K562 (cell line): ENCODE results near the gene THAP12. TPM values are rescaled to one million over a fixed set of nuclear protein-coding genes. Genes with fewer than 3 reads are reported as not detected.

Experiments used
- ADNP ChIP-seq: fragments of 200-800 bp; sonication (Bioruptor generic); IDR thresholded peaks from 2 replicates; pipeline ENCODE4 v1.6.1; 2016; ENCODE audit warnings: missing genetic modification characterization, missing compliant biosample characterization
- BRF1 ChIP-seq: IDR thresholded peaks from 3 replicates; pipeline ENCODE4 v1.6.1; 2011; ENCODE audit warnings: borderline replicate concordance, mild to moderate bottlenecking; ENCODE audit not compliant: insufficient read length; ENCODE audit errors: extremely low read depth
- C11orf30 ChIP-seq: fragments of 450-650 bp; IDR thresholded peaks from 2 replicates; pipeline ENCODE4 v1.6.1; 2016; ENCODE audit warnings: low read depth, mild to moderate bottlenecking
- CCAR2 ChIP-seq: fragments of 200-400 bp; formaldehyde crosslinking; IDR thresholded peaks from 2 replicates; pipeline ENCODE4 v1.6.1; 2017; ENCODE audit warnings: mild to moderate bottlenecking, low read depth, low read length
- ETV1 ChIP-seq: fragments of 450-650 bp; conservative IDR thresholded peaks from 2 replicates; pipeline ENCODE4 v1.6.1; 2016; ENCODE audit warnings: missing genetic modification characterization, control low read depth, low read depth, missing compliant biosample characterization
- FIP1L1 ChIP-seq: fragments of 200-400 bp; formaldehyde crosslinking; IDR thresholded peaks from 2 replicates; pipeline ENCODE4 v1.6.1; 2018; ENCODE audit warnings: mild to moderate bottlenecking, low read depth, low read length; ENCODE audit not compliant: poor library complexity, severe bottlenecking
- HEY1 ChIP-seq: fragments of 250-450 bp; sonication (Bioruptor Pico); IDR thresholded peaks from 2 replicates; pipeline ENCODE4 v1.5.0; 2020; ENCODE audit warnings: mild to moderate bottlenecking, moderate library complexity, borderline replicate concordance
- PURB ChIP-seq: sonication (generic); formaldehyde crosslinking; IDR thresholded peaks from 2 replicates; pipeline ENCODE4 v1.9.0; 2021; ENCODE audit warnings: low read depth, mild to moderate bottlenecking, missing genetic modification reagents
- PYGO2 ChIP-seq: fragments of 450-650 bp; IDR thresholded peaks from 2 replicates; pipeline ENCODE4 v1.6.1; 2016; ENCODE audit warnings: mild to moderate bottlenecking, missing genetic modification characterization, moderate library complexity, missing compliant biosample characterization
- RBM34 ChIP-seq: fragments of 200-400 bp; formaldehyde crosslinking; IDR thresholded peaks from 2 replicates; pipeline ENCODE4 v1.6.1; 2018; ENCODE audit warnings: low read length, borderline replicate concordance; ENCODE audit not compliant: insufficient read depth
- SAP30 ChIP-seq: fragments of 200-600 bp; sonication (generic); IDR thresholded peaks from 2 replicates; pipeline ENCODE4 v1.6.1; 2012; ENCODE audit warnings: borderline replicate concordance, low read depth, mild to moderate bottlenecking, moderate library complexity, low read length, control low read depth, inconsistent platforms; ENCODE audit not compliant: insufficient read depth, poor library complexity, severe bottlenecking
- SMARCA4 ChIP-seq: fragments of 450-650 bp; IDR thresholded peaks from 2 replicates; pipeline ENCODE4 v1.6.1; 2016
- TAF1 ChIP-seq: IDR thresholded peaks from 2 replicates; pipeline ENCODE4 v1.6.1; 2011; ENCODE audit warnings: mild to moderate bottlenecking, low read length, moderate library complexity; ENCODE audit not compliant: insufficient read depth, control insufficient read depth, severe bottlenecking; ENCODE audit errors: extremely low read depth
- TAF15 ChIP-seq: fragments of 200-400 bp; formaldehyde crosslinking; IDR thresholded peaks from 2 replicates; pipeline ENCODE4 v1.6.1; 2017; ENCODE audit warnings: mild to moderate bottlenecking, low read depth, low read length, moderate library complexity
- ZBTB1 ChIP-seq: sonication (generic); formaldehyde crosslinking; IDR thresholded peaks from 2 replicates; pipeline ENCODE4 v1.8.1; 2023; ENCODE audit warnings: missing genetic modification reagents, low read depth, mild to moderate bottlenecking, borderline replicate concordance
- polyA plus RNA-seq, 8 experiments: library from polyadenylated mRNA; depleted of rRNA in 4 of 8; stranded (reverse) in 5 of 8; unstranded in 3 of 8; fragments of >200 nt; fragmentation: Nextera tagmentation in 2 of 8; fragmentation: Illumina TruSeq in 1 of 8; extraction: Ambion mirVana in 2 of 8; extraction: Trizol in 1 of 8; gene quantifications; 2 replicates each; pipeline versions ENCODE4 v1.2.1 to v1.2.3, GENCODE V29; 2011 to 2014; ENCODE audit warnings: inconsistent platforms in 1 of 8, missing spikeins in 1 of 8
- total RNA-seq, 7 experiments: library from RNA; depleted of rRNA in 6 of 7; stranded (reverse); fragments of >200 nt in 6 of 7; fragmentation: Illumina TruSeq in 2 of 7; extraction: Trizol in 2 of 7; gene quantifications; 2 replicates each; pipeline versions ENCODE4 v1.2.1 to v1.2.3, GENCODE V29; 2011 to 2021; ENCODE audit warnings: low replicate concordance in 1 of 7
- TF ChIP-seq, protein P1 (sequence below): sonication (generic); IDR thresholded peaks from 2 replicates; pipeline ENCODE4 v1.6.1; 2016
- TF ChIP-seq, protein P2 (sequence below): fragments of 450-650 bp; IDR thresholded peaks from 2 replicates; pipeline ENCODE4 v1.6.1; 2016; ENCODE audit warnings: antibody characterized with exemption
- TF ChIP-seq, protein P3 (sequence below): fragments of 250-450 bp; sonication (Bioruptor Pico); IDR thresholded peaks from 2 replicates; pipeline ENCODE4 v1.4.0; 2020; ENCODE audit warnings: borderline replicate concordance
- TF ChIP-seq, protein P4 (sequence below), 2 experiments: IDR thresholded peaks in 1 of 2; conservative IDR thresholded peaks in 1 of 2; 2 replicates each; pipeline ENCODE4 v1.6.1; 2016; ENCODE audit warnings: low read depth in 2 of 2, mild to moderate bottlenecking in 1 of 2, missing compliant biosample characterization in 1 of 2, missing genetic modification characterization in 1 of 2, moderate library complexity in 1 of 2

The THAP12 gene
- total and polyA plus RNA-seq, 9 of the 15 experiments (the other 6 are each of a cell fraction or from before 2014, with no cell fraction given), result 28.1 to 103 (median 57.8) TPM

DNA sequence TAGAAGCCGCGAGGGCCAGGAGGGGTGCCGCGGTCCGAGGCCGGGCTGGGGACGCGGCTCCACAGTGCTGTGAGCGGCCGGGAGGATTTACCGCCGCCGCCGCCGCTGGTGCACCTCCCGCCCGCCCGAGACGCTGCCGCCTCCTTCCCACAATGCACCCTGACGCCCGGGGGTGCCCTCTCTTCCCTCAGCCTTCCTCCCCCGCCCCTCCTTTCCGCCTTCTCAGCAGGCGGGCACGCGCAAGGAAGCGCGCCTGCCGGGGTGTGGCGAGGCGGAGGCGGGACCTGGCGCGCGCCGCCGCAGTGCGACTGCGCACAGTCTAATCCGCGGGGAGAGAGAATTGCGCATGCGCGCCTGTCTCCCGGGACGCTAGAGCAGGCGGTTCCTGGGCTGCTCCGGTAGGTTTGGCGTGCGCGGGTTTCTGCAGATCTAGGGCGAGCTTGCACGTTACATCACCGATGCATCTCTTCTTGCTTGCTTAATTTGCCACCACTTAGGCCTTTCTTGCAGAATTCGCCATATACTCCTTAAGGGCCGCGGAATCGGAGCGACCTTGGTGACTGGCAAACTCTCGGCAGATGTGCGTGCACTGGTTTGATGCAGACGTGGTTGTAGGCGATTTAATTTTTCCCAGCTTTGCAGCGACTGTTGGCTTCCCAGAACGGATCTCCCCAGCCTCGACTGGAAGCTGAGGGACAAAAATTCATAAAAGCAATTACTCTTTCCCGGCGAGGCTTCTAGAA lies at the start of gene THAP12, which contains the start of gene GVQW3 (continued):
- TF ChIP-seq, protein P1, sequence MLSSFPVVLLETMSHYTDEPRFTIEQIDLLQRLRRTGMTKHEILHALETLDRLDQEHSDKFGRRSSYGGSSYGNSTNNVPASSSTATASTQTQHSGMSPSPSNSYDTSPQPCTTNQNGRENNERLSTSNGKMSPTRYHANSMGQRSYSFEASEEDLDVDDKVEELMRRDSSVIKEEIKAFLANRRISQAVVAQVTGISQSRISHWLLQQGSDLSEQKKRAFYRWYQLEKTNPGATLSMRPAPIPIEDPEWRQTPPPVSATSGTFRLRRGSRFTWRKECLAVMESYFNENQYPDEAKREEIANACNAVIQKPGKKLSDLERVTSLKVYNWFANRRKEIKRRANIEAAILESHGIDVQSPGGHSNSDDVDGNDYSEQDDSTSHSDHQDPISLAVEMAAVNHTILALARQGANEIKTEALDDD, result no peak
- TF ChIP-seq PURB (CRISPR knock-in tag), result no peak
- TF ChIP-seq HEY1 (CRISPR knock-in tag), result no peak
- TF ChIP-seq C11orf30, result peak; percentile 65
- no peak for TF ChIP-seq ADNP (tag)
- TF ChIP-seq SAP30, result peak; percentile 66
- TF ChIP-seq CCAR2, result no peak
- TF ChIP-seq, protein P2, sequence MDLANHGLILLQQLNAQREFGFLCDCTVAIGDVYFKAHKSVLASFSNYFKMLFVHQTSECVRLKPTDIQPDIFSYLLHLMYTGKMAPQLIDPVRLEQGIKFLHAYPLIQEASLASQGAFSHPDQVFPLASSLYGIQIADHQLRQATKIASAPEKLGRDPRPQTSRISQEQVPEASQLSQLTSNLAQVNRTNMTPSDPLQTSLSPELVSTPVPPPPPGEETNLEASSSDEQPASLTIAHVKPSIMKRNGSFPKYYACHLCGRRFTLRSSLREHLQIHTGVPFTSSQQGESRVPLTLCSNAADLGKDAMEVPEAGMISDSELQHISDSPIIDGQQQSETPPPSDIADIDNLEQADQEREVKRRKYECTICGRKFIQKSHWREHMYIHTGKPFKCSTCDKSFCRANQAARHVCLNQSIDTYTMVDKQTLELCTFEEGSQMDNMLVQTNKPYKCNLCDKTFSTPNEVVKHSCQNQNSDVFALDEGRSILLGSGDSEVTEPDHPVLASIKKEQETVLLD, result peak; percentile 98
- no peak for TF ChIP-seq BRF1
- TF ChIP-seq, protein P3, sequence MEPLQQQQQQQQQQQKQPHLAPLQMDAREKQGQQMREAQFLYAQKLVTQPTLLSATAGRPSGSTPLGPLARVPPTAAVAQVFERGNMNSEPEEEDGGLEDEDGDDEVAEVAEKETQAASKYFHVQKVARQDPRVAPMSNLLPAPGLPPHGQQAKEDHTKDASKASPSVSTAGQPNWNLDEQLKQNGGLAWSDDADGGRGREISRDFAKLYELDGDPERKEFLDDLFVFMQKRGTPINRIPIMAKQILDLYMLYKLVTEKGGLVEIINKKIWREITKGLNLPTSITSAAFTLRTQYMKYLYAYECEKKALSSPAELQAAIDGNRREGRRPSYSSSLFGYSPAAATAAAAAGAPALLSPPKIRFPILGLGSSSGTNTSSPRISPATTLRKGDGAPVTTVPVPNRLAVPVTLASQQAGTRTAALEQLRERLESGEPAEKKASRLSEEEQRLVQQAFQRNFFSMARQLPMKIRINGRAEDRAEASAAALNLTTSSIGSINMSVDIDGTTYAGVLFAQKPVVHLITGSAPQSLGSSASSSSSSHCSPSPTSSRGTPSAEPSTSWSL (CRISPR knock-in tag), result no peak
- TF ChIP-seq TAF15, result no peak
- no peak for TF ChIP-seq PYGO2 (tag)
- TF ChIP-seq, protein P4, sequence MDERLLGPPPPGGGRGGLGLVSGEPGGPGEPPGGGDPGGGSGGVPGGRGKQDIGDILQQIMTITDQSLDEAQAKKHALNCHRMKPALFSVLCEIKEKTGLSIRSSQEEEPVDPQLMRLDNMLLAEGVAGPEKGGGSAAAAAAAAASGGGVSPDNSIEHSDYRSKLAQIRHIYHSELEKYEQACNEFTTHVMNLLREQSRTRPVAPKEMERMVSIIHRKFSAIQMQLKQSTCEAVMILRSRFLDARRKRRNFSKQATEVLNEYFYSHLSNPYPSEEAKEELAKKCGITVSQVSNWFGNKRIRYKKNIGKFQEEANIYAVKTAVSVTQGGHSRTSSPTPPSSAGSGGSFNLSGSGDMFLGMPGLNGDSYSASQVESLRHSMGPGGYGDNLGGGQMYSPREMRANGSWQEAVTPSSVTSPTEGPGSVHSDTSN (CRISPR knock-in tag; IDR thresholded peaks at IDR 0.05; ENCODE audit: low read depth), result no peak
- TF ChIP-seq, protein P4 (tag; conservative IDR thresholded peaks at IDR 0.05; ENCODE audit: low read depth), result no peak
- no peak for TF ChIP-seq RBM34
- TF ChIP-seq FIP1L1, result peak; percentile 78
- TF ChIP-seq TAF1, result peak; percentile 12
- peak; percentile 83; the same call in 1 of the 2 replicates for TF ChIP-seq ZBTB1 (CRISPR knock-in tag)
- TF ChIP-seq SMARCA4, result no peak
- TF ChIP-seq ETV1 (tag), result peak; percentile 67
